GM18867 (cell line): Measurements from ENCODE around the gene WDFY3.
"Not testable (repeated sequence)": the region's sequence is repeated elsewhere in the genome, so short reads cannot be mapped to it uniquely, and the experiment has no call there.

ENCODE experiments used
- ATAC-seq: cut with Tn5 transposase; IDR thresholded peaks from one replicate; pipeline ENCODE4 v1.9.1; 2021; ENCODE audit warnings: mild to moderate bottlenecking, moderate library complexity; ENCODE audit not compliant: unreplicated experiment

The WDFY3 gene

DNA sequence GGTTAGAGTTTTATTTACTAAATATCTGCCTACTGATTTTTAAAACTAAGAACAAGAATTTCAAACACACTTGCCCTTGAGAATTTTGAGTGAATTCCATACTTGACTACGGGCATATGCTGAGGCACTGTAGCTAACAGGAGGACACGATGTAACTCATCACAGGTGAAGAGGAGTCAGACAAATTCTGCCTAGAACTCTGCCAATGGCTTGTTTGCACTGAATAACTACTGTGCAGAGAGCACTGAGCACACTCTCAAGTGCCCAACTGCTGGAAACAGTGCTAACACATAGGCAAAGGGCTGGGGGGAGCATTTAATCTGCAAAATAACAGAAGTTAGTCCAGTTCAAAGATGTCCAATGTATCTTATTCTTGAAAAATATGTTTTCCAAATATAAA is 104.4 kb downstream of the WDFY3 start:
- no peak for ATAC-seq

DNA sequence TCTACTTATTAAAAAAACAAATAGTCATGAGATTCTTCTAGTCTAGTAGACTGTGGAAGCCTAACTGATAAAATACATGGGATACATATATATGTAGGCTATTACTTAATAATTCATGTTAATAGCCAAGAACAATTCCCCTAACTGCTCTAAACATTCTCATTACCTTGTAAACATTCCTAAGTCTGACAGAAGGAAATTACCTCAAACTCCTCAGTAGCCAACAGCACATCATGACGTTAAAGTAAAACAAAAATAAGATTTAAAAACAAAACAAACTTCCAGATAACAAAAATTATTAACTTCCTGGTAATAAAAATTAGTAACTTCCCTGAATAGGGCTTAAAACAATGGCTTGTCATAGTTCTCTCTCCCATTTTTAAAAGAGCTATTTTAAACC is 109.2 kb downstream of the WDFY3 start:
- ATAC-seq = no peak

- ATAC-seq = no peak
Observed at GRCh38 chr4:84856468-84857049, 109.9 kb downstream of the WDFY3 start.

- no peak for ATAC-seq
Observed at GRCh38 chr4:84855774-84856173, 110.7 kb downstream of the WDFY3 start.

DNA sequence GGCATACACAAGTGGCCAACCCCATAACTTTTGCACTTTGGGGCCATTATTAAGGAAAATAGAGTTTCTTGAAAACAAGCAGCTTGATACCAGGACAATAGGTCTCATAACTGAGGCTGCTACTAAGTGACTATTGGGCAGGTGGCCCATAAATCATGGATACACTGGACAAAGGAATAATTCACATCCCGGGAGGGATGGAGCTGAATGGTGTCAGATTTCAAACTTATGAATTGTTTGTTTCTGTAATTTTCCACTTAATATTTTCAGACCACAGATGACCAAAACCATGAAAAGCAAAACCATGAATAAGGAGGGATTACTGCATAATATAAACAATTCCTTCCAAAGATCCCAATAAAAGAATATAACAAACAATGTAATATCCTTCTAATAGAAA is 114.4 kb downstream of the WDFY3 start:
- no peak for ATAC-seq

DNA sequence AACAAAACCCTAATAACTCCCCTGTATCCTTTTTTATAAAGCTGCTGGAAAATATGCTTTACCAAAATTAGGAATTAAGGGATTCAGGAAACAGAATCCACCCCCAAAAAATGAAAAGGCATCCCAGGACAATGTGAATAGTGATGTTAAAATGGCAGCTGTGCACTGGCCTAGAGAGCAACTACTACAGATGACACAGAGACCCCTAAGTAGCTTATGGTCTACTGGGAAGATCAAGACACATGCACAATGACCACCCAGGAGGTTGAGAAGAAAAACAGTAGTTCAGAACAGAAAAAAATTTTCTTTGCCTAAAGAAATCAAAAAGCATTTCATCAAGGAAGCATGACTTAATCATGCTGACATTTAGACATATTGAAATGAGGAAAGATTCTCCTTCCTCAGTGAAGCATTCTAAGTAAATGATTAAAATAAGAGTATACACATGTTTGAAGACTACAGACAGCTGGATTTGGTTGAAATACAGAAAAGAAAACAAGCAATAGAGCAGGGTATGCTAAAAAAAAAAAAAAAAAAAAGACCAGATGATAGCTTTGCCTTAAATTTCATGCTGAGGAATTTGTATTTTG is 117.3 kb downstream of the WDFY3 start:
- no peak for ATAC-seq

GRCh38 chr4:84848432-84848831 is 118.1 kb downstream of the WDFY3 start:
- no peak for ATAC-seq

DNA sequence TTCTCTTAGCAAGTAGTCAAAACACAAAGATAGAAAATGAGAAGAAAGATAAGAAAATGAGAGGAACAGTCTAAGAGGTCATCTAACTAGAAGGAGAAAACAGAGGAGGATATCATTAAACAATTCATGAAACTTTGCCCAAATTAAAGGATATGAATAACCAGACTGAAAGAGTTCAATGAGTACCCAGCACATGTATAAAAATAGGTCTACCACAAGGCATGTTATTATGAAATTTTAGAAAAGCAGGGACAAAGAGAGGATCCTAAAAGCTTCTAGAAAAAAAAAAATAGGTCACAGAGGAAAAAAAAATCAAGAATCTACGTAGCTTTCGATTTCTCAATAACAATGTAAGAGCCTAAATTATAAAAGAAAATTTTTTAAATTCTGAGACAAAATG is 118.5 kb downstream of the WDFY3 start:
- no peak for ATAC-seq

DNA sequence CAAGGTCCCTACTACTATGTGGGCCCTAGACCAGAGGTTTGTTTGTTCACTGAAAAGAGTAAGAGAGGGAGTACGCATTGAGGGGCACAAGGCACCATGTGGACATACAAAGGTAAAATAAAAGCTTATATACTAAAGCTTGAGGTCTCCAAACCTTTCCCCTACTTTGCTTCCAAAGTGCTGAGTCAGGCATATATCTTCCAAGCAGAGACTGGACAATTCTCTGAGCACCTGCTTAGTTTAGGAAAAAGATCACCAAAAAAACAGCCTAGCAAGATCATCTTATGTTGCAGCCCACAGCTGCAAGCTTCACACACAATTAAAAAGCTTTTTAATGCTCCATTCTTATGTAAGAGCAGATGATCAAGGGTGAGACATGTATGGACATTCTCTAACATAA is 119.5 kb downstream of the WDFY3 start:
- no peak for ATAC-seq

- ATAC-seq = no peak
Observed at GRCh38 chr4:84841435-84841834, 125.1 kb downstream of the WDFY3 start.

GRCh38 chr4:84837751-84838150 is 128.7 kb downstream of the WDFY3 start:
- ATAC-seq = no peak

DNA sequence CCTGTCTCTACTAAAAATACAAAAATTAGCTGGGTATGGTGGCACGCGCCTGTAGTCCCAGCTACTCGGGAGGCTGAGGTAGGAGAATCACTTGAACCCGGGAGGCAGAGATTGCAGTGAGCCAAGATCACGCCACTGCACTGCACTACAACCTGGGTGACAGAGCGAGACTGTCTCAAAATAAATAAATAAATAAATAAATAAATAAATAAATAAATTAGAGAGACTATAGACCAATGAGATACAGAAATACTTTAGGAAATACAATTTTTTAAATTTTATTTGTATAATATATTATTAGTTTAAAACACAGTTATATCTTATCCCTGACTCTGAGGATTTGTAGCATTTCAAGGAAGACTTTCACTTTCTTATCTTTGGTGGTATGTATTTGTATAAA is 136.9 kb downstream of the WDFY3 start:
- ATAC-seq = not testable (repeated sequence)

DNA sequence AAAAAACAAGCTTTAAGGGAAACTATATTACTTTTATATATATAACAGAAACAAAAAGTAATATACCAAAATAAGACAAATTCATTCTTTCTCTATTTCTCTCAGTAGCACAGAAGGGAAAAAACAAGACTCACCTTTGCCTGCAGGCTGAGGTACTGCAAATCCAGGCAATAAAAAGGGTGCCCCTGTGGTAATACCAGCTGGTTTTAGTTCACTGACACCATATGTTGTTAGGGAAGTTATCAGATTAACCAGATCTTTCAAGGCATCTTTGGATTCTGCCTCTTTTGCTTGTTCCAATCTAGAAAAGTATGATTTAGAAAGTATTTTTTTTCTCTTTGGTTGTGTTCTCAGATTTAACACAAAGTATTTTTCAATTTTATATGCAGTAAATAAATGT is 139.8 kb downstream of the WDFY3 start:
- no peak for ATAC-seq

GRCh38 chr4:84825701-84826341 is 140.7 kb downstream of the WDFY3 start:
- no peak for ATAC-seq

DNA sequence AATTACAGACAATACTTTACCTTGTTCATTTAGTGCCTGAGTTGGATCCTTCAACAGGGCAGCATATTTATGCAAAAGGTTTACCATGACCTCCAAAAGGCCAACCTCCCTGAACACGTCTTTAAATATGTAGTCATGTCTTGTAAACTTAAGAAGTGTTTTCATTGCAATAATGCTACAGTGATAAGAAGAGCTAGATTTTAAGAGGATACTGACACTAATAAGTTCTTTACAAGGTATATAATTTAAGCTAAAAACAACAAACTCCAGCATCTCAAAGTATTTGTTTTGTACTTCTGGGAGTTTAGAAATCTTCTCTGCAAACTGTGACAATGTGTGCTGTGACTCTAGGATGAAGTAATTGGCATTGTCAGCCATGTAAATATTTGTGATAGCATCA is 145.4 kb downstream of the WDFY3 start:
- no peak for ATAC-seq

DNA sequence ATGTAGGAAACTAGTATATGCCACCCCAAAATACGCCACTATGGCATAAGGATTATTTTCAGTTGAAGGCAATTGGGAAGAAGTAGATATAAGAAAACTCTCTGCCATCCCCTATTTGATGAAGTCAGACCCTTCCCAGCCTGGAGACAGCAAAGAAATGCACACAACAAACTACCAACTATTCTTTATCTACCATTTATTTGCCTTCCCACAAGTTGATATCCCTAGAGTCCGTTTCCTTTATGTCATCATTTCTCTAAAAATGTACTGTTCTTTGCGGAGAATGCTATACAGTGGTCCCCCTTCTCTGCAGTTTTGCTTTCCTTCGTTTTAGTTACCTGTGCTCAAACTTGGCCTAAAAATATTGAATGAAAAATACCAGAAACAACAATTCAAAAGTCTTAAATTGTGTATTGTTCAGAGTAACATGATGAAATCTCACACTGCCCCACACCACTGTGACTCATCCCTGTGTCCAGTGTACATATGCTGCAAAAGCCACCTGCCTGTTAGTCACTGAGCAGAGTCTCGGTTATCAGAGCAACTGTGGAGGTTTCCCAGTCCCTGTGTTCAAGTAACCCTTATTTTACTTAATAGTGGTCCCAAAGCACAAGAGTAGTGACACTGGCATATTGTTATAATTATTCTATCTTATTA is 152.3 kb downstream of the WDFY3 start:
- no peak for ATAC-seq

- ATAC-seq = no peak
Observed at GRCh38 chr4:84809946-84810345, 156.5 kb downstream of the WDFY3 start.

DNA sequence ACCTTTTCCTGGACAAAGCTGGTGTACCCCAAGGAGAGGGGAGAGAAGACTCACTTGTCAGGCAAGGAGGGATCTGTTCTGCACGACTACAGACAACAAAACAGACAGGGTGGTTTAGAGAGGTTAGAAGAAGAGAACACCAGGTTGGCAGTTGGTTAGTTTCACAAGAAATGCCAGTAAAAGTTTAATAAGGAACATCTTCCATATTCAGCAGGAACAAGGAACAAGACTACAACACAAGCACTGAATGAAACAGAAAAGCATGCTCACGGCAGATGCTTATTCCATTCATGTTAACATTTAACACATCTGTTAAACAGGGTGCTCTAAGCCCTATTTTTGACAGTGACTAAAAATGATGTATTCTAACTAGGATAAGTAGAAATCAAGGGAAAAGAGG is 158.2 kb downstream of the WDFY3 start:
- no peak for ATAC-seq

GRCh38 chr4:84806541-84806940 is 159.9 kb downstream of the WDFY3 start:
- not testable (repeated sequence) for ATAC-seq

DNA sequence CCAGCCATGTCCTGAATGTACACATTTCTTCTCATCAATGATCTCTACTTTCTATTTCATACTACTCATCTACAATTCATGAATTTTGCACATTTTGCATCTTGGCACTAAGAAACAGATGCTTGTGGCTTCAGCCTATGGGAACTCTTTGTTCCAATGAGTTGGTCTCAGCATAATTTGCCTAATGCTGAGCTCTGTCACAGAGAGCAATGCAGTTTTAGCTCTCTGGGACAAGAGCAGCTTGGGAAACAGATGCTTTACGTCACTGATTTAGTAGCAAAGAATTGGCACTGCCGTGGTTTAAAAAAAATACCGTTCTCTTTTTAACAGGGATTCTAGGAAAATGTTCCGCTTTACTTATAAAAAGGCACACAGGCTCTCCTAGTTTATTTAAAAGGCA is 162.4 kb downstream of the WDFY3 start:
- no peak for ATAC-seq

GRCh38 chr4:84803720-84804119 is 162.8 kb downstream of the WDFY3 start:
- no peak for ATAC-seq

- no peak for ATAC-seq
Observed at GRCh38 chr4:84803116-84803515, 163.4 kb downstream of the WDFY3 start.
